Measurements from ENCODE around the gene SPAG7.

The SPAG7 gene, protein sequence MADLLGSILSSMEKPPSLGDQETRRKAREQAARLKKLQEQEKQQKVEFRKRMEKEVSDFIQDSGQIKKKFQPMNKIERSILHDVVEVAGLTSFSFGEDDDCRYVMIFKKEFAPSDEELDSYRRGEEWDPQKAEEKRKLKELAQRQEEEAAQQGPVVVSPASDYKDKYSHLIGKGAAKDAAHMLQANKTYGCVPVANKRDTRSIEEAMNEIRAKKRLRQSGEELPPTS

DNA sequence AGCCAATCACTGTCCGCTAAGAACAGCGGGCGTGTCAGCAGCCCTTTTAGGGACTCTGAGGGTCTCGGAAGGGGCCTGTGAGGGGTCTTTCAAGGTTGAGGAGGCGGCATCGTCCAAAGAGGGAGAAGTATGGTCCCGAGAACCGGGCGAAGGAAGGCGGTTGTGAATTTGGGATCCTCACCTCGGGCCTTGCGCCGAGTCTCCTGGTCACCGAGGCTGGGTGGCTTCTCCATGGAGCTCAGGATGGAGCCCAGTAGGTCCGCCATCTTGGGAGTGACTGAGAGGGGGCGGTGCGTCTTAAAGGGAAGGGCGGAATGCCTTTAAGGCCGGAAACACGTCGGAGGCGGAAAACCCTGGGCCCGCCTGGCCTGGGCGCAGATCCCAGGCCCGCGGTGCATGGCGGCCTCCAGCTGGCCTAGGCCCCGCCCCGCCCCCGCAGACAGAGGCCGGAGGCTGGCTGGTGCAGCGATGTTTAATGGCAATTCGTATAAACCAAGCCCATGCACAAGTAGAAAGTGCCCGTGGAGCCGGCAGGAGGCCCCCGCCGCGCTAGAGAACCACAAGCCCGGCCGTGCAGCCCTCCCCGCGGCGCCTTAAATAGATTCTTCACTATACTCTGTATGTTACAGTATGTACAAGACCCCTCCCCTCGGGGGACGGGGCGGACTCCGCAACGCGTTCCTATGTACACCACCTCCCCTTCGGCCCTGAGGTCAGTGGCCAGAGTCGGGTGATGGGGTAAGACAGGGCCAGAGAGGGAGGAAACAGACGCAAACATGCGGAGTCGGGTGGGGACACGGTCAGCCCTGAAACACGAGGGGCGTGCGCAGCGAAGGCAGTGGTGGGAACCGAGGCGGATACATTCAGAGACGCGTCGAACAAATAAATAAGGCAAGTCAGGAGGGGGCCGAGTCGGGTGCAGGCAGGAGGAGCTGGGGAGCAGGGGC lies at the start of gene SPAG7:
SPAG7 (minus strand) TSS at position 279 of the 947 bp plus-strand sequence; CDS start at position 266, 13 bp downstream.
- peak; percentile 90 to 92 for DNase-seq

- no peak for DNase-seq
These were observed 46.7 kb upstream of the SPAG7 start for GRCh38 chr17:5014357-5014756.

DNA sequence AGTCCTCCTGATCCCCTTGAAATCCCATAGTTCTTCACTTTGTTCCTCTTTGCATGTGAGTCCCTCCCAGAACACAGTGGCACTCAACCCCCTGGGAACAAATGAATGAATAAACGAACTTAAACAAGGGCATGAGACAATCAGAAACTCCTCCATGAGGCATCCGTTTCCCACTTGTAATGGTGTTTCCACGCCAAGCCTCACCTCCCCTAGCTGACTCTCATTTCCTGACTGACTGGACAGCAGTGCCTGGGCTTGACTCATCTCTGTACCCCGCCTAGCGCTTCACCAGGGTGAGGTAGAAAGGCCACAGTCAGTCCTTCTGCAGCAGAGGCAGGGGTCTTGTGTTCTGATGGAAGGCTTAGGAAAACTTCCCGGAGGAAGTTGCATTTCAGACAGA lies 44.3 kb upstream of the SPAG7 start:
- DNase-seq, result no peak

DNA sequence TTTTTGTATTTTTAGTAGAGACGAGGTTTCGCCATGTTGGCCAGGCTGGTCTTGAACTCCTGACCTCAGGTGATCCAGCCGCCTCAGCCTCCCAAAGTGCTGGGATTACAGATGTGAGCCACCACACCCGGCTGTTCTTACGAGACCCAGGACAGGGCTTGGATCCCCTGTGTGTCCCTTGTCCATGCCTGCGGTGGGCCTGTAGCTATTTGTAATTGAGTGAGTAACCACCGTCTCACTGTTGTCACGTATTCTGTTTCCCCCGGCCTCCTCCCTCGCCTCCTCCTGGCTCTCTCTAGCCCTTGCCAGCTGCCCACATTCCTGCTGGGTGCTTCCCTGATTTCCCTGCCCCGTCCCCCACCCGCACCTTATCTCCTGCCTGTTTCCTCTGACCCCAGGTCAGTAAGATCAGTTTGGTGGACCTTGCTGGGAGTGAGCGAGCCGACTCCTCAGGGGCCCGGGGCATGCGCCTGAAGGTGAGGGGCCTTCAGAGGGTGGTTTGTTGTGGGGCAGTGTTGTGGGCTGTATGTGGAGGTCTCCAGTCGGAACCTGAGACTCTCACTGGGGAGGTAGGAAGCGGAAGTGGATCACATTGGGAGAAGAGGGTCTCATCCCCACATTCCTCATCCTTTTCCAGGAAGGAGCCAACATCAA lies 35.7 kb upstream of the SPAG7 start:
- DNase-seq, result no peak

DNA sequence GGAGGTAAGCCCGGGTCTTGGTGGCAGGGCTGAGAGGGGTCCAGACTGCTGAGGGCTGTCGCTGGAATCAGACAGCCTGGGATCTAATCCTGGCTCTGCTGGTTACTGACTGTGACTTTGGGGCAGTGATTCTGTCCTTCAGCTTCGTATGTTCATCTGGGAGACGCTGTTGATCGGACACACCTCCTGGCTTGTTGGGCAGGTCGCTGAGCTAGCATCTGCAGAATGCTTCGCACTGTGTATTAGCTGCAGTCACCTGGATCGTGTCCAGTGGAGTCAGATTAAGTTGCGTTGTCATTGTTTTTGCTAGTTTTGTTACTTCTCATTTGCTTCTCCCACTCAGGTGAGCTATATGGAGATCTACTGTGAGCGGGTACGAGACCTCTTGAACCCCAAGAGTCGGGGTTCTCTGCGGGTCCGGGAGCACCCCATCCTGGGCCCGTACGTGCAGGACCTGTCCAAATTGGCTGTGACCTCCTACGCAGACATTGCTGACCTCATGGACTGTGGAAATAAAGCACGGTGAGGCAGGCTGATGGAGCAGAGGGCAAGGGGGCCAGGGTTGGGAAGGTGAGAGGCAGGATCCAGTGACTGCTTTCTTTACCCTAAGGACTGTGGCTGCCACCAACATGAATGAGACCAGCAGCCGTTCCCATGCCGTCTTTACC lies 34.6 kb upstream of the SPAG7 start:
- DNase-seq, result no peak

- DNase-seq, result no peak
These were observed 32.6 kb upstream of the SPAG7 start for GRCh38 chr17:5000237-5000639.

DNA sequence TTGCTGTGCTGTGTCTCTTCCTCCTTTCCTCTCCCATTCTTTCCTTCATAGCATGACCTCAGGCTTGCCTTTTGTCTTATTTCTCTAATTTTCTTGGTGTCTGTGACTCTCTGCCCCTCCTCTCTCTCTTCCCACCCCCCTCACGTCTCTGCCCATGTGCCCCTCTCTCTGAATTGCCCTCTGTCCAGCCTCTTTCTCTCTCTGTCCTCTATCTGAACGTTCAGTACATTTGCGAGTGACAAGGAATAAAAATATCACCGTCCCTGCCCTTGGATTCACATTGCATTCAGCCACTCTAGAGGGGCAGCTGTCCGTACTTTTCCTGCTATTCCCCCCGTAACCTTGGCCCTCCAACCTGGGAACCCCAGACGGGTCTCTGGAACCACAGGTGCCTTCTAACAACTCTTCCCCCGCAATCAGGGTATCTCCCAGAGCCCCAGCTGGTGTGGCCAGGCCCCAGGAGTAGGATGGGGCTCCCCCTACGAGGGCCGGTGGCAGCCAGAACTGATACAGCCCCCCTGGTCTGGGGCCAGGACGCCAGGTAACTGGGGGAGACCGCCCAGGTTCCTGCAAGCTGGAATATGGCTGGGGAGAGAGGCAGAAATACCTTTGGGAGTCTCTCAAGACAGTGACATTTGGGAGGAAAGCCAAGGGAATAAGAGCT lies 31.9 kb upstream of the SPAG7 start:
- no peak for DNase-seq

- no peak for DNase-seq
These were observed 31.3 kb upstream of the SPAG7 start for GRCh38 chr17:4998732-4999429.

- DNase-seq, result no peak
These were observed 30.6 kb upstream of the SPAG7 start for GRCh38 chr17:4998027-4998731.

GRCh38 chr17:4997302-4998026 lies 29.8 kb upstream of the SPAG7 start, which contains the start of the genes INCA1 and KIF1C:
Gene INCA1 (minus strand): TSS chr17:4997522. CDS start chr17:4994437, 3,085 bp downstream.
Gene KIF1C (plus strand): TSS chr17:4997950. CDS start chr17:5000247, 2,297 bp downstream.
- peak; percentile 89 for DNase-seq

DNA sequence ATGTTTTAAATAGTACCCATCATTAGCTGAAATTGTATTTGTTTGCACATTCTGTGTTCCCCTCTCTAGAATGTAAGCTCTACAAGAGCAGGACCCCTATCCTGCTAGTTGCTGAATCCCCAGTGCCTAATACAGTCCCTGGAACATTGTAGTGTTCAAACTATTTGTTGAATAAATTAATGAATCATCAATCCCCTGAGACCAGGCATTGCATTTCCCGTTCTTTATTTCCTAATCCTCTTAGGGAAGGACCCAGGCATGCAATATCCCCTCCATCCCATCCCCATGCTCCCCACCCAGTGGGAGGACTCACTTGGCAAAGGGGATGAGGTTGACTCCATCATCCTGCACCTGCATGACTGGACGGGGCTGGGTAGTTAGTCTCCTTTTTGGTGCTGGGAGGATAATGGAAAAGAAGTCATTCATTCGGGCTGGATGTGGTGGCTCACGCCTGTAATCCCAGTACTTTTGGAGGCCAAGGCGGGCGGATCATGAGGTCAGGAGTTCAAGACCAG lies 26.5 kb upstream of the SPAG7 start:
- DNase-seq, result no peak

DNA sequence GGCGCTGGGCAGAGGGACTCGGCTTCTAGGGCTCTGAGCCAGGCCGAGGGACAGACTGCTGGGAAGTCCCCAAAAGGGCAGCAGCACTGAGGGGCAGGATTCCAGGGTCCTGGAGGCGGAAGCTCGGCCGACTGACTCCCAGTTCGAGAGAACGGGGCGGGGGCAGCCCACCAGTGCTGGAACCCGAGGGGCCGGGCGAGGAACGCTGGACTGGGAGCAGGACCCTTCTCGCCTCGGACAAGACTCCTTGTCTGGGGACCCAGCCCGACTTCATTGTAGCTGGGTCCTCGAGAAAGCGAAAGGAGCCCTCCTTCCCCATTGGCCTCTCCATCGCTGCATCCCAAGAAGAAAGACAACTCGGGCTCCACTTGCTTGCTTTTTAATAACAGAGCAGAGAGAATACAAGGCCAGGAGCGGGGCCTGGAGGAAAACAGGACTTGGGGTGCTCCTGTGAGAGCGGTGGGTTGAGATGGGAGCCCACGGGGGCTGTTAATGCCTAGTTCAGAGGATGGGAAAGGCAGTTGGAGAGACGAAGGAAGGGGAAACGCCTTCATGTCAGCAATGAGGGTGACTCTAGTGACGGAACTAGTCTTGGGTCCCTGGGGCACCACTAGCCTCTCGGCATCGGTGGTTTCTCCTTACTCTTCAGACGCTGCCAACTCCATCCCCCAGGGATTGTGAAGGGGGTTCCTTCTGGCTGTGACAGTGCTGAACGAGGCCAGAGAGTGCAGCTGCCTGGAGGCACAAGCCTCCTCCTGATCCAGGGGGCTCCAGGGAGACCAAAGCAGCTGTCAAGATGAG lies 20.4 kb upstream of the SPAG7 start:
- DNase-seq, result no peak

- DNase-seq, result peak; percentile 82 to 83
These were observed 19.5 kb upstream of the SPAG7 start, which contains the start of gene CAMTA2 for GRCh38 chr17:4986951-4987766. Gene CAMTA2 (minus strand): TSS chr17:4987675. CDS start chr17:4986222, 1,453 bp downstream.

DNA sequence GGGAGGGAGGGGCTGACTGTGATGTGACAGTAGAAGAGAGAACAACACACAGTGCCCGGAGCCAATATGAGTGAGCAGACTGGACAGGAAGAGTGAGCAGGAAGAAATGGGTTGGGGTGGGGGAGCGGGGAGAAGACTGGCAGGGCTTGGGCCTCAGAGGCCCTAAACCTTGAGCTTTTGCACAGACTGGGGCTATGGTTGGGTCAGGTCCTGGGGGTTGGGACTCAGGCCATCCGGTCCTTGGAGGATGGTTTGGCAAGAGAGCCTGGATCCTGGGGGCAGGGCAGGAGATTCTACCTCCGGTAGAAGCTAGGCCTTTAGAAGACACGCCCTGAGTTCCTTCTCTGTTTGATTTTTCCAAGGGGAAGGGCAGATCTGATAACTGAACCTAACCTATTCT lies 18.8 kb upstream of the SPAG7 start:
- DNase-seq, result no peak

DNA sequence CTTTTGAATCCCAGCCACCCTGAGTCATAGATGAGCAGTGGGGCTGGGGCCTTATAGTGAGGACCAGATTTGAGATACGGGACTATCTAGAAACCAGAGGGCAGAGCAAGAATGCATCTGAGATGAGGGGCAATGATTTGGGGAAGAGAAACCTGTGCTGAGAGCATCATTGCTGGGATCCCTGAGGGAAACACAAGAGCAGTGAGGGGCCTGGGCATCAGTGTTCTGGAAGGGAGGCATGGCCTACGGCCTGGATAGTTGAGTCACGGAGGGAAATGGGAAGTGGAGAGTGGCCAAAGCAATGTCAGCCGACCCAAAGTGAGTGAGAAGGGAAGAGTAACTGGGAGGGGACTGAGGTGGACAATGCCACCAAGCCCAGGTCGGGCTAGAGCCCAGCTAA lies 14.7 kb upstream of the SPAG7 start:
- no peak for DNase-seq

- peak; percentile 52 to 53 for DNase-seq
These were observed 13.1 kb upstream of the SPAG7 start for GRCh38 chr17:4980644-4981216.

DNA sequence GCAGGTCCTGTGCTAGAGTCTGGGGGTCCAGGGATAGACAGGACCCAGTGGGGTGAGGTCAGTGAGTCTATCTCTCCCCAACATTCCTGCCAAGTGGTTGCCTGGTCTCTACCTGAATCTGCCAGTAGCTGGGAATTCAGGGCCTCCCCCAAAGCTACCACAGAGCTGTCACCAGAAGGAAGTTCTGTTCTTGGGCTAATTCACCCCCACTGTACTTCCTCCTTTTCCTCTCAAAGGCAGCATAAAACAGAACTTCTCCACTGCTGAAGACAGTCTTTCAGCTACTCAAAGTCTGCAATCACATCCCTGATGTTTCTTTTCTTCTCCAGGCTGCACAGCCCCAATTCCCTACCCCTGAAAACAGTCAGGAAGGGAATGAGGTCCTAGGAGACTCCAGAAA lies 11.1 kb upstream of the SPAG7 start:
- no peak for DNase-seq
